Measurements from ENCODE around the gene PKN3.

PKN3 gene

GRCh38 chr9:128718475-128718874 is 16.2 kb downstream of the PKN3 start:
- no peak for DNase-seq

GRCh38 chr9:128719919-128720605 is 17.8 kb downstream of the PKN3 start:
- no peak for DNase-seq

- no peak for DNase-seq
These were observed 18.7 kb downstream of the PKN3 start for GRCh38 chr9:128720841-128721486.

GRCh38 chr9:128721487-128722010 is 19.2 kb downstream of the PKN3 start:
- DNase-seq, result no peak

- no peak for DNase-seq
These were observed 20.4 kb downstream of the PKN3 start for GRCh38 chr9:128722380-128723351.

- DNase-seq, result no peak
These were observed 21.1 kb downstream of the PKN3 start for GRCh38 chr9:128723352-128723865.

- DNase-seq, result peak; percentile 98
These were observed 21.8 kb downstream of the PKN3 start, which contains the start of gene ZDHHC12 for GRCh38 chr9:128723866-128724743. Gene ZDHHC12 (minus strand): TSS chr9:128724127. CDS start chr9:128724093, 34 bp downstream.

GRCh38 chr9:128724744-128725211 is 22.5 kb downstream of the PKN3 start:
- DNase-seq, result peak; percentile 71

- no peak for DNase-seq
These were observed 25.4 kb downstream of the PKN3 start for GRCh38 chr9:128727640-128728248.

- DNase-seq, result no peak
These were observed 26.0 kb downstream of the PKN3 start for GRCh38 chr9:128728298-128728697.

GRCh38 chr9:128729302-128729701 is 27.0 kb downstream of the PKN3 start:
- no peak for DNase-seq

- no peak for DNase-seq
These were observed 27.6 kb downstream of the PKN3 start for GRCh38 chr9:128729766-128730517.

GRCh38 chr9:128731093-128731492 is 28.8 kb downstream of the PKN3 start:
- no peak for DNase-seq

- no peak for DNase-seq
These were observed 29.4 kb downstream of the PKN3 start for GRCh38 chr9:128731691-128732090.

- no peak for DNase-seq
These were observed 30.3 kb downstream of the PKN3 start for GRCh38 chr9:128732576-128732975.

GRCh38 chr9:128733256-128733655 is 31.0 kb downstream of the PKN3 start:
- peak; percentile 91 for DNase-seq

GRCh38 chr9:128735373-128735772 is 33.1 kb downstream of the PKN3 start:
- DNase-seq, result peak; percentile 11

- DNase-seq, result no peak
These were observed 40.1 kb downstream of the PKN3 start for GRCh38 chr9:128742401-128742800.

- DNase-seq, result no peak
These were observed 41.1 kb downstream of the PKN3 start for GRCh38 chr9:128743421-128743820.

GRCh38 chr9:128747241-128747640 is 44.9 kb downstream of the PKN3 start:
- no peak for DNase-seq
